GM21576 (cell line): Measurements from ENCODE around the gene URI1.
"Not testable (repeated sequence)": the region's sequence is repeated elsewhere in the genome, so short reads cannot be mapped to it uniquely, and the experiment has no call there.

ENCODE experiments used
- ATAC-seq: cut with Tn5 transposase; IDR thresholded peaks from one replicate; pipeline ENCODE4 v1.9.1; 2021; ENCODE audit warnings: mild to moderate bottlenecking, moderate library complexity; ENCODE audit not compliant: unreplicated experiment

URI1 gene

DNA sequence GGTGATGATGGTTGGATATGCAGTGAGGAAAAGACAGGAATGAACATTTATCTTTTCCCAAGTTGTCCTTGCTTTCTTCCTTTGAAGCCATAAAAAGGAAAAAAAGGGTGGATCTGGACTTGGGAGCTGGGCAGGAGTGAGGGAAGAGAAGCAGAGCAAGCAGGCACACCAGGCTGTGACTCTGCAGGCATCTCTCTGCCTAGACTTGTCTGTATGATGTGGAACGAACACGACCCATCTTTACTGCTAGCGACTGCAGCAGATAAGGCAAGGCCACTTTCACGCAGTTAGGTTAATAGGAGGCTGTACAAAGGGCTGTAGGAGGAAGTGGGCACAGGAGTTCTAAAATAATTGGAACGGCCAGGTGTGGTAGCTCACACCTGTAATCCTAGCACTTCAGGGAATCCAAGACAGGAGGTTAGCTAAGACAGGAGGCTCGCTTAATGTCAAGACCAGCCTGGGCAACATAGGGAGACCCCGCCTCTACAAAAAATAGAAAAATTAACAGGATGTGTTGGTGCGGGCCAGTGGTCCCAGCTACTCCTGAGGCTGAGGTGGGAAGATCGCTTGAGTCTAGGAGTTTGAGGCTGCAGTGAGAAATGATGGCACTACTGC is 961 bp upstream of the URI1 start:
- no peak for ATAC-seq

DNA sequence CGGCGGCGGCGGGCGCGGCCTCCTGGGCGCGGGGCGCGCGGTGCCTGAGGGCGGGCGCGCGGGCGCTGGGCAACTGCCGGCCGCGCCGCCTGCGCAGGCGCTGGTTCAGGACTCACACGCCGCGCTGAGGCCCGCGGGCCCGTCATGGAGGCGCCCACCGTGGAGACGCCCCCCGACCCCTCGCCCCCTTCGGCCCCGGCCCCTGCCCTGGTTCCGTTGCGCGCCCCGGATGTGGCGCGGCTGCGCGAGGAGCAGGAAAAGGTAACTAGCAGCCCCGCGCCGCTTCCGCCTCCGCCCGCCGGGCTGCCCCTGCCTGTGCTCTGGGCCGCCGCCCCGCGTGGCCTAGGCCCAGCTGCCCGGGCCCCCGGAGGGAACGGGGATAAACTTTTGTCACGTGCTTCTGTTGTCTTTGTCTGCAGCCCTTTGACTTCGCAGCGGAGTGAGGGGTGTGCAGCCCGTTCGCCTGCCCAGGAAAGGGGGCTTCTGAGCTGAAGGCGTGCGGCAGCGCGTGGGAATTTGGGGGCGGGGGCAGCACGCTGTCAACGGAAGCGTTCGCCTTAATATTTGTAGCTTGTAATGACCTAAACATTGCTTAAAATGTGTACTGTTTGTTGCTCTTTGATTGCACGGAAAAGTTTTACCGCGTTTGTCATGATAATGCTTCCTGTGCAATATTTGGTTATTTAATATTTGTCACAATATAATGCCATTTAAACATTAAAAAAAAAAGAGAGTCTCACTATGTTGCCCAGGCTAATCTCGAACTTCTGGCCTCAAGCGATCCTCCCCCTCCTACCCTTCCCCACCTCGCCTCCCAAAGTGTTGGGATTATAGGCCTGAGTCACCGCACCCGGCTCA is 594 bp downstream of the URI1 start:
- peak; percentile 65 for ATAC-seq

DNA sequence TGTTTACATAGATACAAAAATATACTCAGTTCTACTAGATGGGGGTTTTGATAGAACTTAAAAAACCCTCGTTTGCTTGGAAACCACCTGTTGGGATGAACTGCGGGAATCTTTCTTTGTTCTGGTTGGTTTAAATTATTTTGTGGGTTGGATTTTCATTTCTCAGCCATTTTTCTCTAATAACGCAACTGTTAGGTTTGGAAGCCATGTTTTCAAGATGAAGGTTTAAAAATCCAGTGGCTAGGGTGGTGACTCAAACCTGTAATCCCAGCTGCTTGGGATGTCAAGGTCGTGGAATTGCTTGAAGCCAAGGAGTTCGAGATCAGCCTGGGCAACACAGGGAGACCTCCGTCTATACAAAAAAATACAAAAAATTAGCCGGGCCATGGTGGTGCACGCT is 1.6 kb downstream of the URI1 start:
- no peak for ATAC-seq

DNA sequence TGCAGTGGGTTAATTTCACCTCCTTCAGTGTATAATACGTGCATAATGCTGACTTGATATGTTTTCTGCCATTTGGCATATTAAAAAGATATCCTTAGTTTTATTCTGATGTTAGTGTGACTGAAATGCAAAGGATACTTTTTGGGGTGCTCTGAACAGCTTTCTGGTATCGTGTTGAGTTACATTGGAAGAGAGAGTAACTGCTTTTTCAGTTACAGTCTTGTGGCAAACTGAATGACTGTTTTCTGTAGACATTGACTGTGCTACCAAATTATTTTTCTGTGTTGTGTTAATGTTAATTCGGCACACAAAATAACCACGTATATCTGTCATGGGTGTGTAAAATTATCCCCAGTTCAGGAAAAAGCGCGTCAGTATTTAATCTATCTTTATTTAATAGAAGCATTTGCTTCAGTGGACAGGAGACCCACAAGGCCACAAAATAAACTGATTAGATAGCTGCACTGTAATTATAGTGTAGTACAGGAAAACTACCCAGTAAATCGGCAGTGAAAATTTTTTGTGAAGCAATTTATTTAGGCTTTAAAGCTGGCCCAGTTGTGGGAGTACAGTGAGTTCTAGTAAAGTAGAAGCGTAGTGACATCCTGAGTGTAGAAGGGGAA is 2.5 kb downstream of the URI1 start:
- no peak for ATAC-seq

DNA sequence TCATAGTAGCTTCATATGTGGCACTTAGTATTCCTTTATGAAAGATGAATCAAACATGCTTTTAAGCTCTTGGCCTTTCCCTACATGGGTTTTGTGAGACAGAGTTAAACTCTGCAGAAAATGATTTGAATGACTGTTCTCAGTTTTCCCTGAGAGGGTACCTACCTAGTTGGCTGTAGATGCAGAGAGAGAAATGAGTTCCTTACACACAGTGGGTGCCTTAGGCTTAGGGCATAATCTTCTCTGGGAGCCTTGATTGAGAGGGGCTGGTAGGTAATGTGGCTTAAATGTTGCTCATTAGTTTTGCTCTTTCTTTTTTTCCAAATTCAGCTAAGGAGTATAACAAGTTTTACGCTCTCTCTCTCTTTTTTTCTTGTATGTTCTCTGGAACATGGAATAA is 3.0 kb downstream of the URI1 start:
- ATAC-seq: no peak

DNA sequence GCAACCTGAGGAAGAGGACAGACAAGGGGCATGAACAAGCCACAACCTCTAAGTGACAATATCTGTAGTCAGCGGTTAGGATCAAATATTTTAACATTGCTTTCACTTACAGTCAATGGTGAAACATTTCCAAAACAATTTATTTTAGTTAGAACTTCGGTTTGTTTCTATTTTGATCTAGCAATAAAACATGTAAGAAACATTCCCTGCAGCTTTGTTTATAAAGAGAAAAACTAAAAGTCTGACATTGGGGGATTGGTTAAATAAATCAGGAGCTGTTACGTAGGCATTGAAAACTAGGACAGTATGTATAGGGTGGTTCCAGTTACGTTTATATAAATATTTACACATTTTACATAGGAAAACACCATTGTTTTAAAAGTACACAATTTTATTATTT is 3.4 kb downstream of the URI1 start:
- no peak for ATAC-seq

DNA sequence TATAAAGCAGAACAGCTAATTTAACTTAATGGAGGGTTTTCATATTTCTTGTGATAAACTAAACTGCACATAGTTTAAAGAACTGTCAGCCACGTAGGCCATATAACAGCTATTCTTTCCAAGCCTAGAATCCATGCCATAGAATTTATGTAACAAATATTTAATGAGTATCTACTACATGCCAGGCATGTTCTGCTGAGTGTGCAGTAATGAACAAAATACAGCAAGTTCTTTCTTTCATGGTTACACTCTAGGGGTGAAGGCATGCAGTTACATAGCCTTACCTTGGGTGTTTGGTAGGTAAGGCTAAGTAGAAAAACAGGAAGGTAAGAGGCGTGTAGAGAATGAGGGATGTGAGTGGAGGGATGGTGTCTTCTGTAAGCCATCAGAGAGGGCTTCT is 4.6 kb downstream of the URI1 start:
- no peak for ATAC-seq

DNA sequence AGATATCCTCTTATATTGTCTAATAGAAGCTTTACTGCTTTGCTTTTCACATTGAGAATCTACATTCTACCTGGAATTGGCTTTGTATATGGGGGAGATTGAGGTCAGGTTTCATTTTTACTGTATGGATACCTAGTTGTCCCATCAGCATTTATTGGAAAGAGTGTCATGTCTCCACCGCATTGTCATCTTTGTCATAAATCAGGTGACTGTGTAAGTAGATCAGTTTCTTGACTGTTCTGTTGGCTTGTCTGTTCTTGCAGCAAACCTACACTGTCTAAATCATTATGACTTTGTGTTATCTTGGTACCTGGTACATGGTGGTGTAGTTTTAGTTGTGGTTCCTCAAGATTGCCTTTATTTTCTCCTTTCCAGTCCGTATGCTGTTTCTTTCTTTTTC is 5.8 kb downstream of the URI1 start:
- no peak for ATAC-seq

DNA sequence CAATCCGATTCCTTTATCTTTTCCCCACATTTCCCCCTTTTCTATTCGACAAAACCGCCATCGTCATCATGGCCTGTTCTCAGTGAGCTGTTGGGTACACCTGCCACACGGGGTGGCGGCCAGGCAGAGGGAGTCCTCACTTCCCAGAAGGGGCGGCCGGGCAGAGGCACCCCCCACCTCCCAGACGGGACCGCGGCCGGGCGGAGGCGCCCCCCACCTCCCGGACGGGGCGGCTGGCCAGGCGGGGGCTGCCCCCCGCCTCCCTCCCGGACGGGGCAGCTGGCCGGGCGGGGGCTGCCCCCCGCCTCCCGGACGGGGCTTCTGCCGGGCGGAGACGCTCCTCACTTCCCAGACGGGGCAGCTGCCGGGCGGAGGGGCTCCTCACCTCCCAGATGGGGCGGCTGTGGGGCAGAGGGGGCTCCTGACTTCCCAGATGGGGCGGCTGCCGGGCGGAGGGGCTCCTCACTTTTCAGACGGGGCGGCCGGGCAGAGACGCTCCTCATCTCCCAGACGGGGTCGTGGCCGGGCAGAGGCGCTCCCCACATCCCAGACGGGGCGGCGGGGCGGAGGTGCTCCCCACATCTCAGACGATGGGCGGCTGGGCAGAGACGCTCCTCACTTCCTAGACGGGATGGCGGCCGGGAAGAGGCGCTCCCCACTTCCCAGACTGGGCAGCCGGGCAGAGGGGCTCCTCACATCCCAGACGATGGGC is 6.9 kb downstream of the URI1 start:
- ATAC-seq: not testable (repeated sequence)

DNA sequence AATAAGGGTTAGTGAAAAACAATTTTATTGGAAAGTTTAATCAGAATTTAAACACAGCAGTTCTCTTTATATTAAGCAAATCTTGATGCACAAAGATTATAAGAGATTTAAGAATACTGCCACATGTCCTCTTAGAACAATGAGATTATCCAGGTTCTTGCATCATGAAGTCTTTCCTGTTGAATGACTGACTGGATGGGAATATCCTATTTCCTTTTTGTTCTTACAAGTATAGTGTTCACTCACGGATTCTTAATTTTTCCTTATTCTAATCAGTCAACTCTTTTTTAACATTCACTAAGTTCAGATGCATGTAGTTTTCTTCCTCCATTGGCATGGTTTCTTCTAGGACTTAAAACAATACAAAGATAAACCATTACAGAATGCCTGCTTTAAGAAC is 10.1 kb downstream of the URI1 start:
- no peak for ATAC-seq

DNA sequence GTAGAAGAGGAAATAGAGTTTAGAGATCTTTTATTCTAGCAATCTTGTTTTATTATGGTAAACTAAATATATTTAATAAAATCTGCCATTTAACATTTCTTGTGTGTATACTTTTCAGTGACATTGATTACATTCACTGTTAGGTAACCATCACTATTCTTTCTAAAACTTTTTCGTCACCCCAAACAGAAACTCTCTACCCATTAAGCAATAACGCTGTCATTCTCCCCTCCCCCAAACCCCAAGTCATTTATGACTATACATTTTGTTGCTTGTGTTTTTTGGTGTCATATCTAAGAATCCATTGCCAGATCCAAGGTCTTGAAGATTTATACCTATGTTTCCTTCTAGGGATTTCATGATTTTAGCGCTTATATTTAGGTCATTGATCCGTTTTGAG is 10.6 kb downstream of the URI1 start:
- ATAC-seq: no peak

DNA sequence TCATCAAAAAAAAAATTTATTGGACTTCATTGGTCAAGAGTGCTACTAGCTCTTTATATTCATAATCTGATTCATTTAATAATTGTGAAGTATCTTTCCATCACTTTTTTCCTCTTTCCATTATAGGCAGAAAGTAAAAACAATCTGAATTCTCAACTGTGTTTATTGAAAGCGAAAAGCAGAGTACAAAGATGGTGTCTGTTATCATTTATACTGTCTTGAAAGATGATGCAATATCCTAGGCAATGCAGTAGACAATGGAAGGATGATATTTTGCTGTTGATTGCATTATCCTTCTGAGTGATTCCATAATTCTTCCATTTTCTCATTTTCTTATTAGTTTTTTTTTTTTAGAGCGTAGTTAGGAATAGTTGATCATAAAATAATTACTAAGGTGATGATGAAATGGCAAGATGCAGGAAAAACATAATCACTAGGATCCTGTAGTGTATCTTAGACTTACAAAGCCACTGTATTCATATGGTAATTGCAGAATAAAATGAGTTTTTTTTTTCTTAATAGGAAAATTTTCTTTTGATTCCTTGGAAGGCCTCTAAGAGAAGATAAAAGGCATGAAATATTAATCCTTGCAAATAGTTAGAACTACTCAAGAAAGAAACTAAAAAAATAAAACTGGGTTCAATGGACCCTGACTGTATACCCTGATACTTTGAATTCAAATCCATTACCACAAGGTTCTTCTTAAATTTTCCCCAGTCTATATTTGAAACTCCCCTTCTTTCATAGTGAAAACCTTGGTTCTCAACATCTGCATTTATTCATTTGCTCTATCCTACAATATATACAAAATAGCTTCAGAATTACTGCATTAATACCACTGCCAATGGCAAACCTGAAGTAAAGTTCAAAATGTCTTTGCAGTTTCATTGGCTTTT is 11.6 kb downstream of the URI1 start:
- no peak for ATAC-seq

DNA sequence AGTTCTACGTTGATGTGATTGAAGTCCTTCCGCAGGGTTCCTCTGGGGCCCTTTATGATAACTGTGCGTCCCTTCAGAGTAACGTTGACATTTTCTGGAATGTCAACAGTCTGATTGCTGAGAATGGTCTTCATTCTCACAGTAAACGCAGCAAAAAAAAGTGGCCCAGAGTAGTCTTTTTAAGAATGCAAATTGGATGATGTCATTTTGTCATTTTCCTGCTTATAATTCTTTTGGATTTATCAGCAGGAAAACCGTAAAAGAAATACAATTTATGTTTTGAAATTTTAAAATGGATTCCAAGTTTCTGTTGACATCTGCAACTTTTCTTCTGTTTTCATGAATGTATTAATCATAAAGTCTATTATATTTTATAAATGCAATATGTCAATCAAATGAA is 14.8 kb downstream of the URI1 start:
- ATAC-seq: no peak

DNA sequence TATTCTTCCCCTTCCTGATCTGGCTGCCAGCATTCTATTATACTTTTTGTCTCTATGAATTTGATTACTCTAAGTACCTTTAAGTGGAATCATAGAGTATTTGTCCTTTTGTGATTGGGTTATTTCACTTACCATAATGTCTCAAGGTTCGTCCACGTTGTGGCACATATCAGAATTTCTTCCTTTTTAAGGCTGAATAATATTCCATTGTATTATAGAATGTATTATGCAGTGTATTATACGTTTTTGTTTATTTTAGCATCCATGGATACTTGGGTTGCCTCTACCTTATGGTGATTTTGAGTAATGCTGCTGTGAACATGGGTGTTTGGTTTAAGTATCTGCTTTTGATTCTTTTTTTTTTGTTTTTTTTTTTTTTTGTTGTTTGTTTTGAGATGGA is 19.3 kb downstream of the URI1 start:
- no peak for ATAC-seq

DNA sequence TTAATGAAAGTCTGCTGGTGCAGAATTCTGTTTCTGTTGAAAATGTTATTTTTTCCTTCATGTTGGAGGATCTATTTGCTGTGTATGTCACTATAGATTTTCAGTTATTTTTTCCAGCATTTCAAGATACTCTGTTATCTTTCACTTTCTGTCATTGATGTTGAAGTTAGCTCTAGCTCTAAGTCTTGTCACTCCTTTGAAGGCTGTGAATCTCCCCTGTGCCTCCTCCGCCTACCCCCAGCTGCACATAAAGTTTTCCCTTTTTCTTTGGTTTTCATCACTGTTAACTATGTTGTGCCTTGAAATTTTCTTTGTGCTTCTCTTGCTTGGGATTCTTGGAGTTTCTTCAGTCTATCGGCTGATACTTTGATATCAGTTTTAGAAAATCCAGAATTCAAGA is 20.8 kb downstream of the URI1 start:
- no peak for ATAC-seq

DNA sequence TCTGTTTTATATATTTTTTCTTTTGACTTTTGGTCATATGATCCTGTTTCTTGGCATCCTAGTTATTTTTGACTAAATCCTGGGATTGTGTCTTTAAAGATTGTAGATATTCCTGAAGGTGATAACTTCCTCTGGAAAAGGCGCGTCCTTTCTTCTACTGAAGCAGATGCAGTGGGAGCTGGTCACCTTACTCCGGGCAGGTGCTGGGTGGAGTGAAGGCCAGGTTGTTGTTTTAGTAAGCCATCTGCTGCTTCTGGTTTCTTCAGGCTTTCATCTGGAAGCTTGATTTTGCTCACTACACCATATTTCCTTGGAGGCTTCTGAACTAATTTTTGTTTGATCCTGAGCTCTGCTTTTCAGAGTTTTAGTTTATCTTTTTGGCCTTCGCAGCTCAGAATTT is 21.5 kb downstream of the URI1 start:
- ATAC-seq: no peak

DNA sequence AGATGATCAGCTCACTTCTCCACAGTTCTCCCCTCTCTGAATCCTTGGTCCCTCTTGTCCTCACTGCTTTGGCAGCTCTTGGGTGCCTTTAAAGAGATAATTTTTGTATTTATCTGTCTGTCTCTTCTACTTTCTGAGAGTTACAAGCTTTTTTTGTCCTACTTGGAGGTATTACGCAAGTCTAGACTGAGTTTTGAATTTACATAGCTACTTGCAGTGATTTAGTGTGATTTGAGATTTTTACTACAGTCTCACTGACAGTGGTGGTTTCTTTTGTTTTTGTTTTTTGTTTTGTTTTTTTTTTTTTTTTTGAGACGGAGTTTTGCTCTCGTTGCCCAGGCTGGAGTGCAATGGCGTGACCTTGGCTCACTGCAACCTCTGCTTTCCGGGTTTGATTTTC is 22.1 kb downstream of the URI1 start:
- no peak for ATAC-seq

DNA sequence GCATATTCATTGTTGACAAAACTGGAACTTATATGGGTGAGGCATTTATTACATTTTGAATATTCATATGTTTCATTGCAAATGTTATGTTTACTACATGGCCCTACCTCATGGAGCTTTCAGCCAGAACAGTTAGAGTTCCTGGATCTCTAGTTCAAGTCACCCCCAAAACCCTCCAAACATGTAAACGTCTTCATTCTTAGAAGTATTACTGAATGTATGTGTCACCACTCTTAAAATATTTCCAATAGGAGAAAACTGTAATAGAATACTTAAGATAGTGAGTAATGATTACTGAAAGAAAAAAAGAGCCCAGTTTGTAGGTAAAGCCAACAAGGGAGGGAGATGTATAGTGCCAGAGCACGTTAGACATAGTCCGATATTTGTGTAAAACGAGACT is 23.5 kb downstream of the URI1 start:
- ATAC-seq: no peak

DNA sequence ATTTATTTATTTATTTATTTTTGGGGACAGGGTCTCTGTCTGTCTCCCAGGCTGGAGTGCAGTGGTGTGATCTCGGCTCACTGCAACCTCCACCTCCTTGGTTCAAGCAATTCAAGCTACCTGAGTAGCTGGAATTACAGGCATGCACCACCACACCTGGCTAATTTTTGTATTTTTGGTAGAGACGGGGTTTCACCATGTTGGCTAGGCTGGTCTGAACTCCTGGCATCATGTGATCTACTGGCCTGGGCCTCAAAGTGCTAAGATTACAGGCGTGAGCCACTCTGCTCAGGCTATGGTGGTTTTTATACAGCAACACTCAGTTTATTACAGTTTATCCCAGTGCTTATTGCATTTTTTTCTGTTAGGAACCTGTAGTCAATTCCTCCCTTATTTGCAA is 24.1 kb downstream of the URI1 start:
- not testable (repeated sequence) for ATAC-seq

DNA sequence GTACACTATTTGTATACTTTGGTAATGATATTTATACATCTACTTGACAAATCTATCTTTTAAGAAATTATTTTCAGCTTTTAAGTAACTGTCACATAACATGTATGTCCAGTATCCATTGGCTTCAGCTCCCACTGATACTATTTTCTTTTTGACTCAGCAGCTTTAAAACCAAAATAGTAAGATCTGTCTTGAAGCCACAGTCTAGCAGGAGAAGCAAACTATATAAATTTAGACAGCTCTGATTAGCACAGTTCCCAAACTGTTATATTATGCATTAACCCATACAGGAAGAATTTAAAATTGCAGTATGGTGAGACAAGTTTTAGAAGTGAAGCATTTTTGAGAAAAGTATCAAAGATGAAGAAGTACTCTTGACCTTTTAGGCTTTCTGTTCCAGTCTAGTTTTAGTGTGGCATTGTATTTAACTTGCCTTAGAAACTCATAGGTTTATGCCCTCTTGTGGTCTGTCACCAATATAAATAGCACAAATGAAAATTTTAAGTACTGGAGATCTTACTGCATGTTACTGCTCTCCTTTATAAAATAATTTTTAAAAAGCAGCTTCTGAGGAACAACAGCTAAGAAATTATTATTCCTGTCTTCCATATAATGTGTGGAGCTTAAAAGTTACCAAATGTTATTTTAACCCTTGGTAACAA is 24.7 kb downstream of the URI1 start:
- no peak for ATAC-seq
